Activated CD8-positive, alpha-beta memory T cell treated with anti-CD3 and anti-CD28 coated beads, Interleukin-2, amount 50 U/mL, for 24 hours (primary cell): Measurements from ENCODE around the gene OPN5.

Experiments
- DNase-seq: peaks from one replicate; pipeline ENCODE4 v3.0.0-alpha.2; 2020; ENCODE audit errors: extremely low read depth

OPN5 gene

DNA sequence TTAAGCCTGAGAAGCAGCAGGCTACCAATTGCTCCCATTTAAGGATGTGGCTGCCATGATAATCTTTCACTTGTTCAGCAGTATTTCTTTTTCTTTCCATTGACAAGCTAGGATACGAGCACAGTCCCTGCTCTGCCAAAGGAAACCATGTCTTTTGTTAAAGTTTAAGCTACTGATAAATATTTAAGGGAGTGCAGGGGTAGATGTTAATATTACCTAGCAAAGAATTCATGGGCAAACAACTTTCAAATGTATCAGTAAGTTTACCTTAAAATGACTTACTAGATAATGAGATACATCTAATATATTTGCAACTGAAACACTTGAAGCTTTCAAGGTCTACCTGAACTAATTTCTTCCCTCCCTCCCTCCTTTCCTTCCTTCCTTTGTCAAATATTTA, 77.3 kb downstream of the OPN5 start:
- no peak for DNase-seq

DNA sequence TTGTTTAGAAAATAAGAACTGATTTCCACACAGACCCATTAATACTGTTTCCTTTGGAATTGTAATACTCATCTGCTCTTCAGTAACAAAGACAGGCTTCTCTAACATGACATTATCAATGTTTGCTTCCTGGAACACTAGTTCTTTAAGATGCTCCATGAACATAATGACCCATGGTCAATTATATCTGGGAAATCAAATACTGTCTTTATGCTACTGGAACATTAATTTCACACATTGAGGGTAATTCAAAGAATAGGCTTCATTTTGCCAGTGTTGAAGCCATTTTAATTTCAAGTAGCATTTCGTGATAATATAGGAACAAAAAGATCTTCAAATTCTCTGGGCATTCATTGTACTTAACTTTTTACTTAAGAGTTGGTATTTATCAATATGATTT, 80.9 kb downstream of the OPN5 start:
- no peak for DNase-seq

DNA sequence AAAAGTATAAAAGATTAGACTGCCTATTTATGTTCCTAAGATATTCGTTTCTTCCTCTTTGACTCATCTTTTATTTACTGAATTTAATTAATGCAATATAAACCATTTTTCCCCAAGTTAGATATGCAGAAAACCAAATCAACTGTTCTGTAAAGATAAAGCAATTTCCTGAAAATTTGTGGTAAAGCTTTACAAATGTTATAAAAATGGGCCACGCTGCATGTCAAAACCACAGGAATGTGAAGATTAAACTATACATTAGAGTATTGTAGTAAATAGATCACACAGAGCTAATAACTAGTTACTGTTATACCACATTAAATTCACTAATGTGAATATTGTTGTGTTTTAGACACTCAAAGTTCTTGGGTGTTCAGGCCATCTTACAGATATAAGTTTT, 83.4 kb downstream of the OPN5 start:
- no peak for DNase-seq

DNA sequence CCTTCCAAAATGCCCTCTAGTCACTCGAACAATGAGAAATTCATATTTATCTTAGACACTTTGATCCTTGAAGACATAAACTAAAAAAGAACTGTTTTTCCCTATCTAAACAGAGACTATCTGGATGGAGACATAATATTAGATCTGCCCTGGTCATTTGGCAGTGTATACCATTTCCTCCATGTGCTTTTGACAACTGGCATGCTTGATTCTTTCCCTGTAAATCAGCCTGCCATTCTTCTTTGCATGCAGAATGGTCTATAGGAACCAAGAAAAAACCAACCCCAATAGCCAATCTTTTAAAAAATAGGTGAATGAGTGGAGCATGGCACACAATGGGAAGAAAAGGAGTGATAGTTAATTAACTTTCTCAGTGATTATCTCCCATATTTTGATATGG, 93.8 kb downstream of the OPN5 start:
- no peak for DNase-seq
